ENCODE measurements around the gene ALS2CL.

Gene ALS2CL

GRCh38 chr3:46665763-46666452 lies 27.6 kb downstream of the ALS2CL start:
- DNase-seq (ENCODE audit: low read depth in 2 of 2) = no peak

DNA sequence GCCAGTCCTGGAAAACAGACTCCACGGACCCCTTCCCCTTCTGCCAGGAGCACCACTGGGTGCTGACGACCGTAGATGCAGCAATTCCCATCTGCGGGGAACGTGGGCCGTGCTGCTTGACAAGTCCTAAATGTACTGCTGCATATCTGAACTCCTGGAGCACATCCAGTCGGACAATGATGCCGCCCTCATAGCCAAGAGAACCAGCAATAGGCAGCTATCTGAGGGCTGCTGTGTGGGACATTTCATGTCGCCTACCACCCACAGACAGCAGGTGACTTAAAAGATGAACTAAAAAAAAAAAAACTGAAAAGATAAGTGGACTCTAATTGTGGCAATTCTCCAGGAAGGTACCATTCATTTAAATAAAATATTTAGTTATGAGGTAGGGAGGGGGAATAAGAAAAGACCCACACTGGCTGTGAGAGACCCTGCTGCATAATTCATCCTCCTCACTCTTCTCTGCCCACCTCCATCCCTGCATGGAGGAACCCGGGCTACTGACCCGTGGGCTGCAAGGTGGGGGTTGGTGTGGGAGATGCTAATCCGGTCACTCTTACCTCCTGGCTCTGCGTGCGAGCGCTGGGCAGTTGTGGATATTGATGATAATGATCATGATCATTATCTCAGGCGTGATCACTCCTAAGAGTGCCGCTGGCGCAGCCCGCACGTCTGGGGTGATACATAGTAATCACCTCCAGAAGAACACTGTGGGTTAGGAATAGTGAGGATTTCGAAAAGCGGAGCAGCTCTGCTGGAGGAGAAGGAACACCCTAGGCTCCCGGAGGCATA lies 28.3 kb downstream of the ALS2CL start:
- DNase-seq (ENCODE audit: low read depth in 2 of 2) = no peak

- DNase-seq (ENCODE audit: low read depth in 2 of 2) = no peak
These were observed 29.1 kb downstream of the ALS2CL start for GRCh38 chr3:46664188-46664970.

- DNase-seq (ENCODE audit: low read depth in 2 of 2) = no peak
These were observed 29.8 kb downstream of the ALS2CL start for GRCh38 chr3:46663591-46664135.

DNA sequence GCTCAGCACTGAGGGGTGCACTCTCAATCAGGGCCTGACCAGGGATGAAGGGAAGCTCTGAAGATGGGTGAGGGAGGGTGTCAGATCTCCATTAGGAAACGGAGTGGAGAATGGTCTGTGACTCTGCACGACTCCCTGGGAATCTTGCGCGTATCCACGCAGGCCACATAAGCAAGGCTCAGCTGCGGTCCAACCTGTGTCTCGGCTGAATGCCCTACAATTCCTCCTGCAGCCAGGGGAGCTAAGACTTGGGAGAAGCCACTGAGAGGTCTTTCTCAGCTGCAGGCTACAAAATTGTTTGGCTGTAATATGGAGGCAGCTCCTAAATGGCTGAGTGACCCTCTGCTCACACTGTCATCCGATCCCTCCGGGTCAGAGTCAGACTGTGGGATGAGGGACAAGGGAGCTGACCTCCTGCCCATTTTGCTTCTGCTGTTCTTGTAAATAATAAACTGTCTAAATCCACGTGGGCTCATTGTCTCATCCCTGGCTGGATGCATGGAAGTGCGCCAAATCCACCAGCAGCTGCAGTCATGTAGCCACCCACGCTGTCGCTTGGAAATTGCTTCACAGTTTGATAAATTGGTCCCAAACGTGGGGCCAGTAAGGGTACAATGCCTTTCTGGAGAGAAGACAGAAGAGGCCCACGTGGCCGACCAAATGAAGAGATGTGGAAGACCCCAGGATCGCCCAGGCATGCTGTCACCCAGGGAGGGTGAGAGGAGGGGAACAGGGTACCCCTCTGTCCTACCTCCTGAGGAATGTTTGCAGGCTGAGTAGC lies 30.5 kb downstream of the ALS2CL start:
- DNase-seq (ENCODE audit: low read depth in 2 of 2) = no peak

GRCh38 chr3:46661776-46662766 lies 31.4 kb downstream of the ALS2CL start:
- no peak for DNase-seq (ENCODE audit: low read depth in 2 of 2)

- no peak for DNase-seq (ENCODE audit: low read depth in 2 of 2)
These were observed 32.6 kb downstream of the ALS2CL start for GRCh38 chr3:46660543-46661523.

- no peak for DNase-seq (ENCODE audit: low read depth in 2 of 2)
These were observed 33.5 kb downstream of the ALS2CL start for GRCh38 chr3:46660003-46660402.

DNA sequence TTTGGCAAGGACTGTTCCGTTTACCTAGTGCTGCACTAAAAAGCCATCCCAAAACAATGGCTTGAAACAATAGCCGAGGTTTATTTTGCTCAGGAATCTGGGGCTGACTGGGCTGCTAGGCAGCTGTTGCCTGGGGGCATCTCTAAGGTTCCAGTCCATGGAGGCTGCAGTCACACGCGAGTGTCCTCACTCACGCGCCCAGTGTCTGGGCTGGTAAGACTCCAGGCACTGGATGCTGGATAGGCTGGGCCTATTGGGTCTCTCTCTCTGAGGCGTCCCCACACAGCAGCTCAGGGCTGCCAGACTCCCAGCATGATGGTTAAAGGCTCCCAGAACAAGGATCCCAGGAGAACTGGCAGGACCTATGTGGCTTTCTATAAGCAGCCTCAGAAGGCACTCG lies 34.2 kb downstream of the ALS2CL start:
- no peak for DNase-seq (ENCODE audit: low read depth in 2 of 2)

- DNase-seq (ENCODE audit: low read depth in 2 of 2) = no peak
These were observed 36.5 kb downstream of the ALS2CL start for GRCh38 chr3:46656778-46657556.

DNA sequence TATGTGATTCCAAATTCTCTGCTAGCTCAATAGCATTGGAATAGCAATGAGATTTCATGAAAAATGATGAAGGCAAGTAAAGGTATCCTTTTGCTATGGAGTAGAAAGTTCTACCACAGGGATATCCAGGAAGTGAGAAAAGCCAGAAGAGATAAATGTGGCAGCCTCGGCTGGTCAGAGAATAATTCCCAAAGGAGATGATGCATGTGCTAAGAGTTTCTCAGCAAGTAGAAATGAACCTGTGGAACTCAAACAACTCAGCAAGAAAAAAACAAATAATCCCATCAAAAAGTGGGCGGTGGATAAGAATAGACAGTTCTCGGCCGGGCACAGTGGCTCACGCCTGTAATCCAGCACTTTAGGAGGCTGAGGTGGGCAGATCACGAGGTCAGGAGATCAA lies 38.2 kb downstream of the ALS2CL start:
- DNase-seq (ENCODE audit: low read depth in 2 of 2) = no peak

- DNase-seq (ENCODE audit: low read depth in 2 of 2) = no peak
These were observed 42.4 kb downstream of the ALS2CL start for GRCh38 chr3:46651084-46651483.

- no peak for DNase-seq (ENCODE audit: low read depth in 2 of 2)
These were observed 44.0 kb downstream of the ALS2CL start for GRCh38 chr3:46649436-46649835.

DNA sequence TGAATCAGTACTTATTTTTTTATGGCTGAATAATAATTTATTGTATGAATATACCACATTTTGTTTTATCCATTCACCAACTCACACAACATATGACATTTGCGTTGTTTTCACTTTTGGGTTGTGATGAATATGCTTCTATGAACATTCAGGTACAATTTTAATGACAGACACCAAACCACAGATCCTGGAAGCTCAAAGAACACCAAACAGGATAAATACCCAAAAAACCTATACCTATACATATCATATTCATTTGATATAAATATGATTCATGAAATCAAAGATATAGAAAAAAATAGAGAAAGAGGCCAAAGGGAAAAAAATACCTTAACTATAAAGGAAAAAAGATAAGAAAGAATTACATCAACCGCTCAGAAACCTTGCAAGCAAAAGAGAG lies 45.4 kb downstream of the ALS2CL start:
- DNase-seq (ENCODE audit: low read depth in 2 of 2) = no peak

GRCh38 chr3:46646700-46647099 lies 46.8 kb downstream of the ALS2CL start:
- no peak for DNase-seq (ENCODE audit: low read depth in 2 of 2)

DNA sequence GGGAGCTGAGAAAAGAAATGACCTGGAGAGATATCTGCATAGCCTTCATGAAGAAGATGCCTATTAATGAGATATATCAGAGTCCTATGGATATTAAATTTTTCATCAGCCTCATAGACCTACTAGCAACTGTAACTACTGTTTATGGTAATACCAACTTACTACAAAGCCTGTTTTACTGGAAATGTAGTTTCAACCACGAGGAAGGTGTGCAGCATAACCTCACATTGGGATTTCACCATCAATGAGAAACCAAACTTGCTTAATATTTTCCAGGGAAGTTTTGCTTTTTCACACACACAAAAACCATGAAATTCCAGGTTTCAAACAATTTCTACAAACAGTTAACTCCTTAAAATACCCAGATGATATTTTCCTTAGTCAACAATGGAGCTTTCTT lies 49.8 kb downstream of the ALS2CL start:
- no peak for DNase-seq (ENCODE audit: low read depth in 2 of 2)

- DNase-seq (ENCODE audit: low read depth in 2 of 2) = no peak
These were observed 50.5 kb downstream of the ALS2CL start for GRCh38 chr3:46642971-46643370.

DNA sequence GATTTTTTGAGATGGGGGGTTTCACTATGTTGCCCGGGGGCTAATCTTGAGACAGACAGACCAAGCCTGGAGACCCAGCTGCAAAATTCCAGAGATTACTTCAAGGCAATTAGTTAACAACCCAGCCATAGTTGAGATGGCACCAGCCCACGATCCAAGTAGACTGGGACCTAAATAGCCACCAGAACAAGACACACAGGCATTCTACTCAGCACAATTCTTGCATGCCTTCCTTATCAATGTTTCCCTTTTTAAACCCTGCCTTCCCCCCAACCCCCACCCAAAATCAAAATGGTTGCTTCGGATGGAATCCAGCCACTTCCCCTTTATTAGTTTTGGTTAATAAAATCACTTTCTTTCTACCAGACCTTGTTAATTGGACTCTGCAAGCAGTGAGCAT lies 52.6 kb downstream of the ALS2CL start:
- no peak for DNase-seq (ENCODE audit: low read depth in 2 of 2)

Measured in stimulated activated CD4-positive, alpha-beta T cell treated with anti-CD3 and anti-CD28 coated beads, Interleukin-12 subunit alpha, Interleukin-12 subunit beta, amount 100 ng/mL, for 24 hours (primary cell).